IPS DF 6.9 (cell line): Measurements from ENCODE around the gene PRKN.

Experiments
- DNase-seq: peaks from one replicate; pipeline ENCODE4 v3.0.0-alpha.2; 2013; ENCODE audit warnings: low read depth, low spot score
- H3K27ac ChIP-seq: one replicate; pipeline ENCODE4 v1.5.1; 2013; ENCODE audit warnings: low read length, control low read depth
- H3K27me3 ChIP-seq: 2 replicates; pipeline ENCODE4 v1.6.1; 2013; ENCODE audit warnings: mild to moderate bottlenecking, low read length; ENCODE audit not compliant: control insufficient read depth, insufficient read depth
- H3K36me3 ChIP-seq: 2 replicates; pipeline ENCODE4 v1.6.1; 2013; ENCODE audit warnings: low read length; ENCODE audit not compliant: control insufficient read depth, insufficient read depth
- H3K4me1 ChIP-seq: 2 replicates; pipeline ENCODE4 v1.6.1; 2013; ENCODE audit warnings: low read length; ENCODE audit not compliant: control insufficient read depth, insufficient read depth
- H3K4me3 ChIP-seq: 2 replicates; pipeline ENCODE4 v1.5.1; 2013; ENCODE audit warnings: mild to moderate bottlenecking, low read length
- H3K9me3 ChIP-seq: 2 replicates; pipeline ENCODE4 v1.6.1; 2013; ENCODE audit warnings: low read length, inconsistent platforms; ENCODE audit not compliant: control insufficient read depth, insufficient read depth
- WGBS: extraction: QIAGEN DNeasy Blood & Tissue Kit; methylation state at CpG from one replicate; pipeline ENCODE4 v1.1.7; 2013; ENCODE audit warnings: mixed read lengths, missing lambda C conversion rate; ENCODE audit not compliant: insufficient read length, insufficient coverage; 5-methylcytosine and 5-hydroxymethylcytosine counted together

Gene PRKN

GRCh38 chr6:161636882-161637430 lies 1090.6 kb downstream of the PRKN start:
- H3K9me3 ChIP-seq: no peaks in the 10 kb centered on the region
- DNase-seq: no peak
- H3K4me3 ChIP-seq: no peak overlapping the region
- no CpG with 5 or more reads among the region's 6 CpGs for WGBS
- no peaks in the 10 kb centered on the region for H3K27me3 ChIP-seq
- H3K36me3 ChIP-seq: no peaks in the 10 kb centered on the region
- no peaks in the 10 kb centered on the region for H3K4me1 ChIP-seq
- H3K27ac ChIP-seq: no peak overlapping the region

DNA sequence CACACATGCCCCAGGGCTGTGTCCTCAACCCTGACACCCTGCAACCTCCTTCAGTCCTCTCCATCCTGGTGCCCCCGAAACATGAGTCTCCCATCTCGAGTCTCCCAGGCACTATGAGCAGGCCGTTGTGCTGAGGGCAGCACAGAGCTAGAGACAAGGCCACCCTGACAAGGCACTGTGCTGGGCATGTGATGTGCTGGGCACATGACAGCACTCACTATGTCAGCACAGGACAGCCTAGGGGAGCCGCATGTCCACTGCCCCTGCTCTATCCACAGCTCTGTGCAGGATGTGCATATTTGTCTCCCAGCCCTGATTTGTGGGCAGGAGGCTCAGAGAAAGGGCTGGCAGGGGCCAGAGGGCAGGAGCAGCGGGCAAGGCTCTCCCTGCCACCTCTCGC lies 1091.6 kb downstream of the PRKN start:
- WGBS: no CpG with 5 or more reads among the region's 6 CpGs
- Histone ChIP-seq H3K9me3 (no peaks in the 10 kb centered on the region), H3K36me3 (no peaks in the 10 kb centered on the region), H3K27me3 (no peaks in the 10 kb centered on the region), H3K4me3 (no peak overlapping the region), H3K4me1 (no peaks in the 10 kb centered on the region), H3K27ac (no peak overlapping the region)
- no peak for DNase-seq

- WGBS: no CpG with 5 or more reads among the region's 8 CpGs
Observed at GRCh38 chr6:161634916-161635315, 1092.7 kb downstream of the PRKN start.

DNA sequence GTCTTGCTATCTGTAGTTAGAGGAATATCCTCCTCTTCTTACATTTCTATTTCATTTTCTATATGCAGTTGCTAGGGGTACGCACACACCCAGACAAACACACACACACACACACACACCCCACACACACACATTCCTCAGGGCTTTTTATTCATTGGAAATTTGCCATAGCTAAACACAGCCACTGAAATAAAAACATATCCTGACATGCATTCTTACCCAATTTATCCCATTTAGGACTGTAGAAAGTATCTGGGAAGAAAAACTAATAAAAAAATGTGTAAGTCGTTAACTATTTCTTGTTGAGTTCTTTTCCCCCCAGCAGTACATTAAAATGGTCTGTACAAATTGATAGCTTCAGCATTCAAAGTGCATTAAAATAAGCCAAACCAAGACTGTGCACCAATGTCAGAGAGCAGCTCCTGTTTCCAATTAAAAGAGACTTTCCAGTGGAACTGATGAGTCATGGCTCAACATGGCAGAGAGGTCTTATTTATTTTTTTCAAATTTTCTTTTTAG lies 1095.8 kb downstream of the PRKN start:
- Histone ChIP-seq H3K4me3 (no peak overlapping the region), H3K9me3 (no peaks in the 10 kb centered on the region; the same call in 1 of the 2 replicates), H3K27ac (no peak overlapping the region), H3K4me1 (no peaks in the 10 kb centered on the region), H3K27me3 (no peaks in the 10 kb centered on the region), H3K36me3 (no peaks in the 10 kb centered on the region)
- no CpG with 5 or more reads among the region's 2 CpGs for WGBS
- DNase-seq: no peak

More at GRCh38 chr6:161634916-161635315, 1092.7 kb downstream of the PRKN start:
- Histone ChIP-seq H3K9me3 (no peaks in the 10 kb centered on the region), H3K27ac (no peak overlapping the region), H3K4me1 (no peaks in the 10 kb centered on the region), H3K4me3 (no peak overlapping the region), H3K36me3 (no peaks in the 10 kb centered on the region), H3K27me3 (no peaks in the 10 kb centered on the region)
- DNase-seq: no peak

GRCh38 chr6:161630674-161631073 lies 1096.9 kb downstream of the PRKN start:
- no peak overlapping the region for H3K27ac ChIP-seq
- no peaks in the 10 kb centered on the region for H3K4me1 ChIP-seq
- no peak overlapping the region for H3K4me3 ChIP-seq
- H3K27me3 ChIP-seq: no peaks in the 10 kb centered on the region
- DNase-seq: no peak
- no peaks in the 10 kb centered on the region for H3K36me3 ChIP-seq
- WGBS: no CpG with 5 or more reads among the region's 6 CpGs
- no peaks in the 10 kb centered on the region; the same call in 1 of the 2 replicates for H3K9me3 ChIP-seq

- no peaks in the 10 kb centered on the region; the same call in 1 of the 2 replicates for H3K9me3 ChIP-seq
- no CpG with 5 or more reads among the region's 13 CpGs for WGBS
- H3K4me1 ChIP-seq: no peaks in the 10 kb centered on the region
- no peak overlapping the region for H3K27ac ChIP-seq
- DNase-seq: no peak
- no peak overlapping the region for H3K4me3 ChIP-seq
- H3K36me3 ChIP-seq: no peaks in the 10 kb centered on the region
- no peaks in the 10 kb centered on the region for H3K27me3 ChIP-seq
Observed at GRCh38 chr6:161626132-161626676, 1101.4 kb downstream of the PRKN start.

- H3K27ac ChIP-seq: no peak overlapping the region
- no CpG with 5 or more reads among the region's 4 CpGs for WGBS
- H3K27me3 ChIP-seq: no peaks in the 10 kb centered on the region
- H3K4me1 ChIP-seq: no peaks in the 10 kb centered on the region
- DNase-seq: no peak
- no peaks in the 10 kb centered on the region for H3K36me3 ChIP-seq
- no peak overlapping the region for H3K4me3 ChIP-seq
- H3K9me3 ChIP-seq: no peaks in the 10 kb centered on the region; the same call in 1 of the 2 replicates
Observed at GRCh38 chr6:161624111-161624510, 1103.5 kb downstream of the PRKN start.

DNA sequence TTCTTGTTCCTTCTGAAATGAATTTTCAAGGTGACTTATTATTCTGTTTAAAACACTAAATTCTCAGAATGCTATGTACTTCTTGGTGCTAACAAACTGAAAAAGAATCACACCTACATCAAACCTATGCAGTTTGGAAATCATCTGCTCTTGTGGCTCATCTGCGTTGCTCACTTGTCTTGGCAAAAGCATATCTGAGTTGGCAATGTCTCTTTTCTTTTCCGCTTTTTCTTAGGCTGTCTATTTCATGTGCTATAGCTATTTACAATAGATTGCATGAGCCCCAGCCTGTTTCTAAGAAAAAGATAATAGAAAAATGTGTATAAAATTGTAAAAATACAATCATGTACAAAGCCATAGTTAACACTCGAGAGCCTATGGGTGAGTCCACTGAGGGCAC lies 1104.8 kb downstream of the PRKN start:
- no peak for DNase-seq
- Histone ChIP-seq H3K36me3 (no peaks in the 10 kb centered on the region), H3K27ac (no peak overlapping the region), H3K9me3 (no peaks in the 10 kb centered on the region; the same call in 1 of the 2 replicates), H3K4me3 (no peak overlapping the region), H3K27me3 (no peaks in the 10 kb centered on the region), H3K4me1 (no peaks in the 10 kb centered on the region)
- no CpG with 5 or more reads among the region's 3 CpGs for WGBS

- Histone ChIP-seq H3K4me3 (no peak overlapping the region), H3K9me3 (no peaks in the 10 kb centered on the region), H3K4me1 (no peaks in the 10 kb centered on the region), H3K27ac (no peak overlapping the region), H3K27me3 (no peaks in the 10 kb centered on the region), H3K36me3 (no peaks in the 10 kb centered on the region)
- DNase-seq: peak; percentile 41
- no CpG with 5 or more reads among the region's 8 CpGs for WGBS
Observed at GRCh38 chr6:161618831-161619454, 1108.6 kb downstream of the PRKN start.

- Histone ChIP-seq H3K27me3 (no peaks in the 10 kb centered on the region), H3K27ac (no peak overlapping the region), H3K4me1 (no peaks in the 10 kb centered on the region), H3K9me3 (no peaks in the 10 kb centered on the region), H3K4me3 (no peak overlapping the region), H3K36me3 (no peaks in the 10 kb centered on the region)
- DNase-seq: no peak
- WGBS: no CpG with 5 or more reads among the region's 2 CpGs
Observed at GRCh38 chr6:161613711-161614110, 1113.9 kb downstream of the PRKN start.
